ENCODE measurements around the gene RTKN2.

The RTKN2 gene

GRCh38 chr10:62205750-62206399, 62.8 kb downstream of the RTKN2 start:
- TF ChIP-seq GATA2 (IDR thresholded peaks at IDR 0.05; ENCODE audit: low read depth, low read length) (no peak), GATA3 (IDR thresholded peaks at IDR 0.05; ENCODE audit: low read depth, low read length) (no peak)

DNA sequence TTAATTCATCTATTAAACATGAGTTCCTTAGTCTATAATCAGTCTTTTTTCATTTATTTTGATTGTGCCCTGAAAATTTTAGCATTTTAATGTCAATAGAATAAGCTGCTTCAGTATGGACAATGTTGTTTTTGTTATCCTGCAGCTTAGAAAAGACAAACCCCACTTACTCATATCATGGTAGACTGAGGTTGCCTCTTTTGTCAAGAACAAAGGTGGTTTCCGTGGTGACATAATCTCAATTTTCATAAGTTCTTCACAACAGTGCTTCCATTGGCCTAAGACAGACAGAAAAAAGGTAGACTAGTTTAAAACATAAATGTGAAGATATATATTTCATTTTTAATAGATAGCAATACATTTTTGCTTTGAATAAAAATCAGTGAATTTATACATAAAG, 69.1 kb downstream of the RTKN2 start:
- no peak for TF ChIP-seq GATA3 (IDR thresholded peaks at IDR 0.05; ENCODE audit: low read depth, low read length)

- TF ChIP-seq GATA2 (IDR thresholded peaks at IDR 0.05; ENCODE audit: low read depth, low read length) (no peak), GATA3 (IDR thresholded peaks at IDR 0.05; ENCODE audit: low read depth, low read length) (no peak)
Measured at GRCh38 chr10:62196528-62196927, 72.1 kb downstream of the RTKN2 start.

DNA sequence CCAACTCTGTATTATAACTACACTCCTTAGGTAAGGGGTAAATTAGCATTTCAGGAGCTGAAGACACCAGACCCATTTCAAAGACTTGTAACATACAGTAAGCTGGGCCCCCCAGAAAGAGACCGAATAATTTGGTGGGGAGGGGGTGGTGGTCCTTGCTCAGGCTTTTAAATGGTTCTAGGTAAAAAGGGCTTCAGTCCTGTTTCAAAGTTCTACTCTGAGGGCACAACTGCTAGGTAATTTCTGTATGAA, 73.0 kb downstream of the RTKN2 start:
- TF ChIP-seq GATA3 (IDR thresholded peaks at IDR 0.05; ENCODE audit: low read depth, low read length): no peak
- no peak for TF ChIP-seq GATA2 (IDR thresholded peaks at IDR 0.05; ENCODE audit: low read depth, low read length)

DNA sequence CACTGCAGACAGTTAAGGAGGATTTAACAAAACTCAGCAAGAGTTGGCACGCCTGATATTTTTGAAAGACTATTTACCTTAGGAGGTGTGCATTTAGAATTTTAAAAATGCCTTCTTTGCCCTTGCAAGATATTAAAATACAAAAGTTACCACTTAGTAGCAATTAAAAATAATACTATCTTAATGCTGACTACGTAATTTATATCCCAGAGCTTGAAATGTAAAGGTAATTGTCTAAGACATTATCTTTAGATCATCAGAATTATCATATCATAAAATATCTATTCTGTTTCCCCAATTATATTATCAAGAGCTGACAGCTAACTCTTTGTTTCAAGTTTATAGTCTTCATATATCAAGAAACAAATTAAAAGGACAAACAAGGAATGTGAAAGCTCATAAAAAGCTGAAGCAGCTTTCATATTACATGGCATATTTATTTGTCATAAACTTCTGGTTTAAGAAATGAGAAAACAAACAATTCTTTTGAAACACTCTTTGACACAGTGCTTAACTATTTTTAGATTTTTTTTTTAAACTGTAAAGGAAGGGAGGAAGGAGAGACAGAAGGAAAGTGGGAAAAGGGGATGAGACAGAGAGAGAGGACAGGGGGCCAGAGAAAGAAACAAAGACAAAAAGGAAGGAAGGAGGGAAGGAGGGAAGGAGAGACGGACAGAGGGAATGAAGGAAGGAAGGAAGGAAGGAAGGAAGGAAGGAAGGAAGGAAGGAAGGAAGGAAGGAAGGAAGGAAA, 73.5 kb downstream of the RTKN2 start:
- no peak for TF ChIP-seq GATA3 (IDR thresholded peaks at IDR 0.05; ENCODE audit: low read depth, low read length)
- TF ChIP-seq GATA2 (IDR thresholded peaks at IDR 0.05; ENCODE audit: low read depth, low read length): no peak

DNA sequence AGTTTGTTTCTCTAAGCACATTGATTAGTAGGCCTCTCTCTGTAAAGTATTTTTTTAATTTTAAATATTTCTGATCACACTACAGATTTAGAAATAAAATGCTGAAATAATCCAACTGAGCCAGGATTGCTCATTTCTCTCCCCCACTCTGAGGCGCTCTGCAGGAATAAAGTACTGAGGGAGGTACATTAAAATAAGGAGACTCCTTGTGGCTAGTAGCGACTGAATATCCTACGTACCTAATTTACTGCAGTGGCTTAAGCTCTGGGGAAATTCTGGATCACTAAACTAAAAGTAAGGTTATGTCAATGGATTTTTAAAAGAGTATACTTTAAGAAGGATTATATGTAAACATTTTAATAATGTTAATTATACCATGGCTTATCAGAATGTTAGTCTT, 75.2 kb downstream of the RTKN2 start:
- no peak for TF ChIP-seq GATA3 (IDR thresholded peaks at IDR 0.05; ENCODE audit: low read depth, low read length)
- no peak for TF ChIP-seq GATA2 (IDR thresholded peaks at IDR 0.05; ENCODE audit: low read depth, low read length)

GRCh38 chr10:62189131-62189530, 79.5 kb downstream of the RTKN2 start:
- no peak for TF ChIP-seq GATA2 (IDR thresholded peaks at IDR 0.05; ENCODE audit: low read depth, low read length)
- TF ChIP-seq GATA3 (IDR thresholded peaks at IDR 0.05; ENCODE audit: low read depth, low read length): no peak

DNA sequence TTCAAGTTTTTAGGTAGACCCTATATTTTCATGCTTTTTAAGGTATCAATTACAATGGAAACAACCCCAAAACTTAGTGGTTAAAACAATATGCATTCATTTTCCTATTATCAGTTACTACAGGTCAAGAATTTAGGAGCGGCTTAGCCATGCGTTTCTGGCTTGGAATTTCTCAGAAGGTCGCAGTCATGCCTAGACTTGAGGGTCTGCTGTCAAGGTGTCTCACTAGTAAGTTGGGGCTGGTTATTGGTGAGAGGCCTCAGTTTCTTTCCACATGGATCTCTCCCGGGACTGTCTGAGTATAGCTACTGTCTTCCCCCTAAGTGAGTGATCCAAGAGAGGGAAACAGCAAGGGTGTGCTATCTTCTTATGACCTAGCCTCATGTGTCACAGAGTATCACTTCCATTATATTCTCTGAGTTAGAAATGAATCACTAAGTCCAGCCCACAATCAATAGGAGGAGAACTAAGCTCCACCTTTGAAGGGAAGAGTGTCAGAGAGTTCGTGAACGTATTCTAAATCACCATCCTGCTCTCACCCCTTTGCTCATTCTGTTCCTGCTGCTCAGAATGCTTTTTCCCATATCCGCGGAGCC, 80.5 kb downstream of the RTKN2 start:
- TF ChIP-seq GATA3 (IDR thresholded peaks at IDR 0.05; ENCODE audit: low read depth, low read length): no peak
- TF ChIP-seq GATA2 (IDR thresholded peaks at IDR 0.05; ENCODE audit: low read depth, low read length): no peak

- TF ChIP-seq GATA3 (IDR thresholded peaks at IDR 0.05; ENCODE audit: low read depth, low read length) (no peak), GATA2 (IDR thresholded peaks at IDR 0.05; ENCODE audit: low read depth, low read length) (no peak)
Measured at GRCh38 chr10:62186999-62187675, 81.5 kb downstream of the RTKN2 start.

GRCh38 chr10:62185919-62186692, 82.5 kb downstream of the RTKN2 start:
- TF ChIP-seq GATA3 (IDR thresholded peaks at IDR 0.05; ENCODE audit: low read depth, low read length): no peak
- no peak for TF ChIP-seq GATA2 (IDR thresholded peaks at IDR 0.05; ENCODE audit: low read depth, low read length)

GRCh38 chr10:62183857-62184795, 84.5 kb downstream of the RTKN2 start:
- TF ChIP-seq GATA3 (IDR thresholded peaks at IDR 0.05; ENCODE audit: low read depth, low read length): no peak
- TF ChIP-seq GATA2 (IDR thresholded peaks at IDR 0.05; ENCODE audit: low read depth, low read length): no peak

- no peak for TF ChIP-seq GATA2 (IDR thresholded peaks at IDR 0.05; ENCODE audit: low read depth, low read length)
- no peak for TF ChIP-seq GATA3 (IDR thresholded peaks at IDR 0.05; ENCODE audit: low read depth, low read length)
Measured at GRCh38 chr10:62183442-62183841, 85.2 kb downstream of the RTKN2 start.

DNA sequence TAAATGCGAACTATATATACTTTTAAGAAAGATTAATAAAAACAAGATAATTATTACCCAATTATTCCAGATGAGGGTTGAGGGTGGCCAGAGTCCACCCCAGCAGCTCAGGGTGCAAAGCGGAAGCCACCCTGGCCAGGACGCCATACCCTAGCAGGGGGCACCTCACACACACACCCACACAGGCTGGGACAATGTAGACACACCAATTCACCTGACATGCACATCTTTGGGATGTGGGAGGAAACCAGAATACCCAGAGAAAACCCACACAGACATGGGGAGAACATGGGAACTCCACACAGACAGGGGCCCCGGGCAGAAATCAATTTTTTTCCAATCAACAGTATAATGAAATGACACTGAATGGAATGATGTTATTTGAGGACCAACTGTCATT, 86.0 kb downstream of the RTKN2 start:
- TF ChIP-seq GATA3 (IDR thresholded peaks at IDR 0.05; ENCODE audit: low read depth, low read length): no peak
- no peak for TF ChIP-seq GATA2 (IDR thresholded peaks at IDR 0.05; ENCODE audit: low read depth, low read length)
